T-helper 1 cell treated with Interleukin-12 subunit alpha and Interleukin-12 subunit beta and Interleukin-4 antibody, amounts not matched to agents 30 ng/mL and 1 ng/mL, for 36 hours (primary cell): ENCODE results near the gene DPP10. TPM values are rescaled to one million over a fixed set of nuclear protein-coding genes. Genes with fewer than 3 reads are reported as not detected.
"Not testable (repeated sequence)": the region's sequence is repeated elsewhere in the genome, so short reads cannot be mapped to it uniquely, and the experiment has no call there.

ENCODE experiments used
- intact Hi-C: fragments of 100-400 bp; cut with micrococcal nuclease; formaldehyde crosslinking; loops from one replicate; pipeline ENCODE4 v1.15.1; 2024
- total RNA-seq: library from RNA; stranded (reverse); gene quantifications from 2 replicates; pipeline ENCODE4 v1.2.3, GENCODE V29; 2022

DPP10 gene
- total RNA-seq, 1 donor from 2014 or later = not detected

DNA sequence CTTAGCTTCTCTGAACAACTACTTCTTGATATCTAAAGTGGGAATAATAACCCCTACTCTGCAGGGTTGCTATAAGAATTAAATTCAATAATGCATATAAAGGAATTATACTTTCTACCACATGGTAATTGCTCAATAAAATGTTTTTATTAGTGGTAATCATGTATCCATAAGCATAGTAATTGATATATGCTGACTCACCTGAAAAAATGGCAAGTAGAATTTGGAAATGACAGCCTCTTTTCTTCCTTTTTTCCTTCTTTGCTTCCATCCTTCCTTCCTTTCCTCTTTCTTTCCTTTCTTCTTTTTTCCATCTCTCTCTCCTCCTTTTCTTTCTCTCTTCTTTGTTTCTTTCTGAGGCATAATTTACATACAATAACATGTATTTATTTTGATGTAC is 65.3 kb downstream of the DPP10 start:
- intact Hi-C loops = no loop called here

DNA sequence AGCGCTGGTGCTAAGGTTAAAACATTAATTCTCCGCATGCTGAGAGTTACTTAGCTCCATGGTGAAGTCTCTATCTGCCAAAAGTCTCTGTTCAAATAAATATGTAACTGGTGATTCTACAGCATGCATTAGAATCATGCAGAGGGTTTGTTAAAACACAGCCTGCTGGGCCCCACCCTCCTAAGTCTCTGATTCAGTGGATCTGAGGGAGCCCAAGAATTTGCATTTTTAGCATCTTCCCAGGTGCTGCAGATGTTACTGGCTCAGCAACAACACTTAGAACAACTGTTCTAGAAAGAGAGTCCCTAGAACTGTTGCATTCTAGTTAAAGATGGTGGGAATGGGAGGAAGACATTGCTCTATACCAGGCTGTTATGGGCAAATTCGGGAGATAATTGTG is 73.4 kb downstream of the DPP10 start:
- intact Hi-C loops = no loop called here

GRCh38 chr2:114517580-114517979 is 75.1 kb downstream of the DPP10 start:
- intact Hi-C loops = no loop called here

GRCh38 chr2:114518738-114519137 is 76.3 kb downstream of the DPP10 start:
- intact Hi-C loops = no loop called here

- intact Hi-C loops = not testable (repeated sequence)
Observed at GRCh38 chr2:114522612-114523011, 80.2 kb downstream of the DPP10 start.

GRCh38 chr2:114525955-114526354 is 83.5 kb downstream of the DPP10 start:
- intact Hi-C loops = no loop called here

GRCh38 chr2:114526841-114527240 is 84.4 kb downstream of the DPP10 start:
- intact Hi-C loops = no loop called here

- intact Hi-C loops = no loop called here
Observed at GRCh38 chr2:114527330-114527983, 85.0 kb downstream of the DPP10 start.

GRCh38 chr2:114534116-114535084 is 92.0 kb downstream of the DPP10 start:
- intact Hi-C loops = no loop called here

DNA sequence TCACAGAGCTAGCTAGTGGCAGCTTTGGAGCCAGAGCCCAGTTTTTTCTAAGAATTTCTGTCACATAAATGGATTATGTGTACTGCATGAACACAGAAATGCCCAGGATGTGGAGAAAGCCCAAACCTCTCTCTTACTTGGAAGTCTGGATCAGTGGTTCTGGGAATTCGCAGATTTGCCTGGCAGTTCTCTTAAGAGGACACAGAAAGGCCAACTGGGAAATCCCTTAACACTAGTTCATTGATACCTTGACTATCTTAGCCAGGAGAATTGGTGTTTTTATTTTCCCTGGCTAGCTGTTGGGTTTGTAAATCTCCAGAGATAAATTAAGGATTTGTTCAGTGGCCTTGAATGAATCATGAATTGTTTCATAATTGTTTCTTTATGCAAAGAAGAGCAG is 95.3 kb downstream of the DPP10 start:
- intact Hi-C loops = no loop called here

GRCh38 chr2:114542695-114543094 is 100.3 kb downstream of the DPP10 start:
- intact Hi-C loops = no loop called here

- intact Hi-C loops = no loop called here
Observed at GRCh38 chr2:114543236-114543766, 100.9 kb downstream of the DPP10 start.

DNA sequence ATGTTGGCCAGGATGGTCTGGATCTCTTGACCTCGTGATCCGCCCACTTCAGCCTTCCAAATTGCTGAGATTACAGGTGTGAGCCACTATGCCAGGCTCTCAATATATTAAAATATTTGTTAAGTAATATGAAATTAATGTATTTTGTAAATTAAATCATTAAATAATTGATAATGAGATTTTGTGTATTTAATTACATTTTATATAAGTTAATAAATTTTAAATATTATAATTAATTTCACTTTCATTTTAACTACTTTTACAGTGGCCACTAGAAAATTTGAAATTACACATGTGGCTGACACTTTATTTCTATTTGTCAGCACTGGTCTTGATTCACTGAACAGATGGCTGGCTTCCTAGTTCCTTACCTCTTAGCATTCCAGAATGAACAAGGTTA is 102.6 kb downstream of the DPP10 start:
- intact Hi-C loops = no loop called here

GRCh38 chr2:114546531-114546930 is 104.1 kb downstream of the DPP10 start:
- intact Hi-C loops = no loop called here

DNA sequence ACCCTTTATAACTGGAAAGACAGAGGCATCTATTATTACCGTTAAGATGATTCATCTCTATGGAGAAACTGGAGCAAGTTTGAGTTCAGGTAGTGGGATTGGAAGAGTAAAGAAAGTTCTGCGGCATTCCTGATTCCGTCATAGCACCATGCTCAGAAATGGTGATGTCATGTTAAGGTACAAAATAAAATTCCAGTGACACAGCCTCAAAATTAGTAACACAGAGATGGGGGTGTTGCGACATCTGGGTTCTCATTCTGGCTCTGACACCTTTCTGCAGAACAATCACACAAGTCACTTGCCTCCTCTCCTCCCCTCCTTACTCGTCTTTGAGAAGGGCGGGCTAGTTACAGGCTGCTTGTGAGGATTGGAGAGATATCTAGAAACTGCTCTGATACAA is 105.7 kb downstream of the DPP10 start:
- intact Hi-C loops = no loop called here

- intact Hi-C loops = no loop called here
Observed at GRCh38 chr2:114550364-114550763, 107.9 kb downstream of the DPP10 start.

DNA sequence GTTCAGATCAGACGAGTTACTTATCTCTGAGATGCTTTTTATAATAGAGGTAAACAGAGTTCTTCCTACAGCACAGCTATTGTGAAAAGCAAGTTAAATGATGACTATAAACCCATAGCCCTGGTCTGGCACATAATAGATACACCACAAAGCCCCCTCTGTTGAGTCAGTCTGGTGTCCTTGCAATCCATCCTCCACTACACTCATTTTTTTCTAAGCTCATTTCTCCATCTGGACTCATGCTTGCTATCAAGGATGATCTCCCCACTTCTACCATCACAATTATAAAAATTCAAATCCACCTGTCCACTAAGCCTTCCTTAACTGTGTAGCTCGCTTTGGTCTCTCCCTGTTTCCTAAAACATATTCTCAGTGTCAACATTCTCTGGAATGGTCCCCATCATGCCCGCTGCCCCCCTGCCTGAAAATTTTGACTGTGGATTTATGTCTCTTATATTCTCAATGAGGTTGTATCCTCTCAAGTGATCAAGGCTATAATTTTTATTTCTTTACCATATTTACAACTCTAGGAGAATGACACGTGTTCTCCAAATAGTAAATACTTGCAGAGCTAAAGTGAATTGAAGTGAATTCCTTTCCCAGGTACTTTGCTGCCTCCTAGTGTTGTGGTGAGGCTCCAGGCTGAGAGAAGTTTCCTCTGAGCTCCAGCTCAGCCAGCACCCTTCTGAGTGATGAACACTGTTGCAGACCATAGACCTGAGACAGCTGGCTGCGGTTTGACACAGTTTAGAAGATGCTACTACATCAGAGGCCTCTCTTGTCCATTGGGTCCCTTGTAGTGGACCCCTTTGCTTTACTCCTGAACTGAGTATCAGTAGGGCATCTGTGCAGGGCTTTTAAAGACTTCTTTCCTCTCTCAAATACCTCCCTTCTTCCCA is 108.7 kb downstream of the DPP10 start:
- intact Hi-C loops = no loop called here

DNA sequence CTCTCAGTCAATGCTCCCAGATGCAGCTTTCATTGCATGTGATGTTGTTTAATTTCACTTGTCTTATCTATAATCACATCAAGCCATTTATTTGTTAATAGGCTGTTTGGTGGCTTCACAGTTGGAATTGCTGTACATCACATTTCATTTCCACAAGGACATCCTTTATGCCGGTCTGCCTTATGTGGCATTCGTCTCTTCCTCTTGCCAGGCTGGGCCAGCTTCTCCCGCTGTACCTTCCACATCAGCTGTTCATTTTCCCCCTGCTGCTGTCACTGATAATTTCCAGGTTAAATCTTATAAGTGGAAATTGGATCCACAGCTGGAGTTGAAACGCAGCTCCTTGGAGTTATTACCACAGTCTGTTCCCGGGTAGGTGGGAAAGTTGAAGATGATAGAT is 110.6 kb downstream of the DPP10 start:
- intact Hi-C loops = no loop called here

DNA sequence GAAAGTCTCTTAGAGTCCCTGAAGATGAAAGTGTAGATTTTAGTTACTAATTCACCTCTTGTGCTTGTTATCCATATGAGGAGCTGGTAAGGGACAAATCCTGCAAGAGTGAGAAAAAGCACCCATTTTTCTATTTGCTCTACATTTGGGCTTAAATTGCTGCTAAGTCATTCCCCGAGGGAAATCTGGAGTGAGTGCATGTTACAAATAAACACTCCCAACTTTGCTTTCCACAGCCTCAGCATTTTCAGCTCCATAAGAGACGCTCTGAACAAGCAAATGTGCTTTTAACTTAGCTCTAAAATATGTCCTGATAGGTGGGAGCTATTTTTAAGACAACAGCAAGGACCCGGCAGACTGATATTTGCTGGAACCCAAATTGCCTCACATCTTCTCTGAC is 126.7 kb downstream of the DPP10 start:
- intact Hi-C loops = no loop called here

DNA sequence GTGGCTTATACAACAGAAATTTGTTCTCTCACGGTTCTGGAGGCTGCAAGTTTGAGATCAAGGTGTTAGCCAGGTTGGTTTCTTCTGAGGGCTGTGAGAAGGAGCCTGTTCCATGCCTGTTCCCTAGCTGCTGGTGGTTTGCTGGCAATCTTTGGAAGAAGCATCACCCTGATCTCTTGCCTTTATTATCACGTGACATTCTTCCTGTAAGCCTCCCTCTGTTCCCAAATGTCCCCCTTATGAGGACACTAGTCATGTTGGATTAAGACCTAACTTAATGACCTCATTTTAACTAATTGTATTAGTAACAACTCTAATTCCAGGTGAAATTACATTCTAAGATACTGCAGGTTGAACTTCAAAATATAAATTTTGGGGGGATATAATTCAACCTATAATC is 135.2 kb downstream of the DPP10 start:
- intact Hi-C loops = no loop called here

DNA sequence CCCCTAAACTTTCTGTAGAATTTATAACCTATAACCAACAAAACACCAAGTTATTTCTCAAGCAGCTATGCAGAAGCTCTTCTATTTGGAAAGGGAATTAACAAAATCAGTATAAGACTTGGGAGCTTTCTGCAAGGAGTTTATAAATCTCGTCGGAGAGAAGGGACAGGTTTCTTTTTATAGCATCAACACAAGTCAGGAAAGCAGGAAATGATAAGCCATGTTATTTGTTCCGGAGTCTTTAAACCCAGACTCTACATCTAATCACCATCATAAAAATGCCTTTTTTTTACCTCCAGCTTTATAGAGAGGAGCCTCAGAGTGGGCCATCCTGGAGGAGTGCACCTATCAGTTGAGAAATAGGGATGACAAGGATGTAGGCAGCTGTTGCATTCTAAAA is 137.1 kb downstream of the DPP10 start:
- intact Hi-C loops = no loop called here
